Gastrocnemius medialis (tissue), 4 donors: ENCODE measurements around the gene HSPE1. TPM values are rescaled to one million over a fixed set of nuclear protein-coding genes. Genes with fewer than 3 reads are reported as not detected.

Experiments used
- ATAC-seq, 2 donors: fragments of 150-250 bp; one replicate each; pipeline ENCODE4 v1.9.1; 2016
- DNase-seq, 2 donors: peaks; one replicate each; pipeline ENCODE4 v3.0.0-alpha.2; 2019
- H3K27ac ChIP-seq, 4 donors: fragments of 200-600 bp; sonication (generic); 1 replicate in 1 of 4; 2 replicates in 3 of 4; pipeline ENCODE4 v1.5.1; 2016 to 2018; ENCODE audit warnings: mild to moderate bottlenecking in 2 of 4, moderate library complexity in 1 of 4
- H3K27me3 ChIP-seq, 3 donors: fragments of 200-600 bp; sonication (generic) in 2 of 3; 1 replicate in 1 of 3; 2 replicates in 2 of 3; pipeline versions ENCODE4 v1.5.1 to v1.6.0; 2016 to 2019; ENCODE audit warnings: mild to moderate bottlenecking in 1 of 3, moderate library complexity in 1 of 3
- H3K36me3 ChIP-seq, 2 donors: fragments of 200-600 bp; sonication (generic) in 1 of 2; one replicate each; pipeline ENCODE4 v1.5.1; 2017 to 2018
- H3K4me1 ChIP-seq, 2 donors: fragments of 200-600 bp; sonication (generic) in 1 of 2; one replicate each; pipeline ENCODE4 v1.5.1; 2016 to 2017; ENCODE audit warnings: mild to moderate bottlenecking in 2 of 2
- H3K4me3 ChIP-seq, 4 donors: fragments of 200-600 bp; sonication (generic) in 3 of 4; 1 replicate in 1 of 4; 2 replicates in 3 of 4; pipeline ENCODE4 v1.5.1; 2016 to 2019; ENCODE audit warnings: mild to moderate bottlenecking in 2 of 4
- H3K9me3 ChIP-seq, 3 donors: fragments of 200-600 bp; sonication (generic) in 2 of 3; 1 replicate in 1 of 3; 2 replicates in 2 of 3; pipeline ENCODE4 v1.5.1; 2016 to 2019
- CTCF ChIP-seq, 5 experiments: fragments of 450-650 bp in 3 of 5; fragments of 200-600 bp in 2 of 5; sonication (generic) in 2 of 5; IDR thresholded peaks in 4 of 5; conservative IDR thresholded peaks in 1 of 5; 1 replicate in 4 of 5; 2 replicates in 1 of 5; pipeline ENCODE4 v1.5.1; 2016 to 2019; ENCODE audit warnings: antibody characterized with exemption in 5 of 5, mild to moderate bottlenecking in 3 of 5, moderate library complexity in 3 of 5
- POLR2A ChIP-seq, 2 donors: fragments of 450-650 bp; IDR thresholded peaks; one replicate each; pipeline ENCODE4 v1.6.1; 2017; ENCODE audit warnings: antibody characterized with exemption in 2 of 2, mild to moderate bottlenecking in 2 of 2, moderate library complexity in 2 of 2
- in situ Hi-C, 4 donors: fragments of 200-750 bp; cut with MboI; loops; one replicate each; pipeline versions ENCODE4 v1.15.0 to v1.8.0; 2017; ENCODE audit warnings: low sequenced_read_pairs in 4 of 4
- intact Hi-C: fragments of 100-400 bp; cut with DNase I; formaldehyde crosslinking; loops from one replicate; pipeline ENCODE4 v1.15.1; 2023; ENCODE audit warnings: low total_unique reads
- total RNA-seq, 4 donors: library from RNA; depleted of rRNA; stranded (reverse); fragments of >200 nt; gene quantifications; one replicate each; pipeline versions ENCODE4 v1.1.0 to v1.2.3, GENCODE V29; 2016

Gene HSPE1
- total RNA-seq, 4 donors from 2014 or later: 43.2 to 122 (median 88.0) TPM

- peak; percentile 100 for DNase-seq
- no peaks in the 10 kb centered on the region for H3K27me3 ChIP-seq
- H3K4me1 ChIP-seq: peaks cover 11 to 19% of the 10 kb centered on the region in 2 donors
- peak; percentile 91 to 95 for ATAC-seq
- in situ Hi-C loops (loop anchor here in 1 of 4 donors (10.0 kb wide), 1 partner anchor 51 kb away; the partner anchor contains the start of gene HSPE1), intact Hi-C loops (loop anchor here (1.0 to 5.0 kb wide), 4 partner anchors 18 to 254 kb away; partner anchors contain the start of genes HSPE1, MARS2, MOB4 and SF3B1)
- TF ChIP-seq CTCF (IDR thresholded peaks at IDR 0.05 in 4 of 5, conservative IDR thresholded peaks at IDR 0.05 in 1 of 5) (peak in 4 of 5 experiments; percentile 10 to 52 (median 30)), POLR2A (IDR thresholded peaks at IDR 0.05) (peak; percentile 89 to 91)
- H3K27ac ChIP-seq: peak within 1 kb of the TSS; percentile 93 to 100 (median 98)
- peak within 1 kb of the TSS; percentile 78 to 94 (median 84) for H3K4me3 ChIP-seq
- H3K9me3 ChIP-seq: no peaks in the 10 kb centered on the region
- no peaks in the 10 kb centered on the region for H3K36me3 ChIP-seq
Measured at GRCh38 chr2:197453123-197453913, 46.9 kb upstream of the HSPE1 start, which contains the start of gene COQ10B. Gene COQ10B, plus strand, starts transcription at chr2:197453552. Its CDS starts 9 bp downstream, at chr2:197453561.

GRCh38 chr2:197453914-197454398 lies 46.2 kb upstream of the HSPE1 start:
- H3K27ac ChIP-seq: peak overlapping the region; percentile 93 to 100 (median 98)
- intact Hi-C loops (loop anchor here (1.0 to 5.0 kb wide), 4 partner anchors 19 to 253 kb away; partner anchors contain the start of genes HSPE1, MARS2, MOB4 and SF3B1), in situ Hi-C loops (loop anchor here in 1 of 4 donors (10.0 kb wide), 1 partner anchor 51 kb away; the partner anchor contains the start of gene HSPE1)
- H3K36me3 ChIP-seq: no peaks in the 10 kb centered on the region
- peak overlapping the region; percentile 78 to 94 (median 84) for H3K4me3 ChIP-seq
- ATAC-seq: peak; percentile 83 to 89
- TF ChIP-seq CTCF (IDR thresholded peaks at IDR 0.05 in 4 of 5, conservative IDR thresholded peaks at IDR 0.05 in 1 of 5) (no peak), POLR2A (IDR thresholded peaks at IDR 0.05) (no peak)
- no peaks in the 10 kb centered on the region for H3K27me3 ChIP-seq
- no peaks in the 10 kb centered on the region for H3K9me3 ChIP-seq
- peaks cover 16 to 19% of the 10 kb centered on the region in 2 donors for H3K4me1 ChIP-seq
- peak; percentile 75 to 80 for DNase-seq

- DNase-seq (no peak), ATAC-seq (no peak)
- peaks cover 0 to 1% of the 10 kb centered on the region in 2 donors for H3K36me3 ChIP-seq
- TF ChIP-seq POLR2A (IDR thresholded peaks at IDR 0.05) (no peak), CTCF (IDR thresholded peaks at IDR 0.05 in 4 of 5, conservative IDR thresholded peaks at IDR 0.05 in 1 of 5) (no peak)
- peak overlapping the region; percentile 78 to 94 (median 84) for H3K4me3 ChIP-seq
- H3K27ac ChIP-seq: peak overlapping the region; percentile 93 to 100 (median 98)
- intact Hi-C loops (loop anchor here (5.0 kb wide), 1 partner anchor 252 kb away; the partner anchor contains the start of gene MARS2), in situ Hi-C loops (loop anchor here in 1 of 4 donors (10.0 kb wide), 1 partner anchor 50 kb away; the partner anchor contains the start of gene HSPE1)
- H3K4me1 ChIP-seq: peaks cover 16 to 27% of the 10 kb centered on the region in 2 donors
- H3K9me3 ChIP-seq: no peaks in the 10 kb centered on the region
- H3K27me3 ChIP-seq: no peaks in the 10 kb centered on the region
Measured at GRCh38 chr2:197454923-197455322, 45.3 kb upstream of the HSPE1 start.

- DNase-seq: no peak
- Histone ChIP-seq H3K9me3 (no peaks in the 10 kb centered on the region), H3K36me3 (peaks cover 0 to 6% of the 10 kb centered on the region in 2 donors), H3K27ac (no peak overlapping the region), H3K4me1 (peaks cover 16 to 28% of the 10 kb centered on the region in 2 donors), H3K4me3 (no peak overlapping the region), H3K27me3 (no peaks in the 10 kb centered on the region)
- ATAC-seq: no peak
- TF ChIP-seq CTCF (IDR thresholded peaks at IDR 0.05 in 4 of 5, conservative IDR thresholded peaks at IDR 0.05 in 1 of 5) (no peak), POLR2A (IDR thresholded peaks at IDR 0.05) (no peak)
- intact Hi-C loops (no loop called here), in situ Hi-C loops (loop anchor here in 1 of 4 donors (10.0 kb wide), 1 partner anchor 49 kb away; the partner anchor contains the start of gene HSPE1)
Measured at GRCh38 chr2:197455428-197455827, 44.8 kb upstream of the HSPE1 start.
